Breast epithelium (tissue), 3 donors: ENCODE results near the gene DSCAM.

Experiments
- CTCF ChIP-seq, 3 donors: fragments of 450-650 bp; IDR thresholded peaks; one replicate each; pipeline ENCODE4 v1.5.1; 2016 to 2017; ENCODE audit warnings: antibody characterized with exemption in 3 of 3, mild to moderate bottlenecking in 3 of 3, moderate library complexity in 3 of 3
- POLR2A ChIP-seq: fragments of 450-650 bp; IDR thresholded peaks from one replicate; pipeline ENCODE4 v1.6.1; 2016; ENCODE audit warnings: antibody characterized with exemption, mild to moderate bottlenecking, moderate library complexity
- POLR2AphosphoS5 ChIP-seq, 3 donors: sonication (generic); formaldehyde crosslinking; IDR thresholded peaks; one replicate each; pipeline ENCODE4 v1.6.1; 2017; ENCODE audit warnings: antibody characterized with exemption in 3 of 3

DNA sequence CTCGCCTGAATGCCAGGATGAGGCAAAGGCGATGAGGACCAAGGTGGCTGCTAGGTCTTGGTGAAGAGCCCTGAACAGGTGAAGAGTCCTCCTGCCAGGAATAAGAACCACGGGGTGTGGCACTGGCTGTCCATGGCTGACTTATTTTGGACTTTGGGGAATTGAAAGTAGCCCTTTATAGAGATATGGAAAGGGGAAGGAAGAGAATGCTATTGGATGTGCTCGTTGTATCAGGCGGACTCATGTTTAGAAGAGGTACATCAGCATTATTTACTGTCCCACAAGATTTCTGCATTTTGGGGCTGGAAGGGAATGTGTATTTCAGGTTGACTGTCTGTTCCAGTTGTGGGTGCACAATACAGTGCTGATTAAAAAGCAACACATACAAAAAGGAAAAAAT lies 465.8 kb downstream of the DSCAM start:
- TF ChIP-seq POLR2A: no peak
- TF ChIP-seq CTCF (IDR thresholded peaks at IDR 0.05): no peak
- no peak for TF ChIP-seq POLR2AphosphoS5 (IDR thresholded peaks at IDR 0.05)
